HL-60/S4 treated with phorbol 12-myristate 13-acetate at 8.2 ng/mL for 4 days and 3 days (cell line): ENCODE data around the gene TMED6.
"Not testable (repeated sequence)": the region's sequence is repeated elsewhere in the genome, so short reads cannot be mapped to it uniquely, and the experiment has no call there.

Experiments
- in situ Hi-C: fragments of 300-500 bp; cut with MboI; formaldehyde crosslinking; loops from 2 replicates; pipeline ENCODE4 v1.15.0; 2022; ENCODE audit warnings: low sequenced_read_pairs

The TMED6 gene

GRCh38 chr16:69363281-69363717 is 11.7 kb upstream of the TMED6 start:
- in situ Hi-C loops: no loop called here

- in situ Hi-C loops: not testable (repeated sequence)
Observed at GRCh38 chr16:69360070-69360469, 8.5 kb upstream of the TMED6 start.

GRCh38 chr16:69350536-69351133 is 951 bp downstream of the TMED6 start:
- in situ Hi-C loops: no loop called here

GRCh38 chr16:69349536-69349935 is 2.0 kb downstream of the TMED6 start:
- in situ Hi-C loops: no loop called here

GRCh38 chr16:69348222-69348621 is 3.4 kb downstream of the TMED6 start:
- in situ Hi-C loops: no loop called here

- in situ Hi-C loops: no loop called here
Observed at GRCh38 chr16:69346683-69347082, 4.9 kb downstream of the TMED6 start.

- in situ Hi-C loops: no loop called here
Observed at GRCh38 chr16:69345923-69346322, 5.7 kb downstream of the TMED6 start.

GRCh38 chr16:69344171-69344570 is 7.4 kb downstream of the TMED6 start:
- in situ Hi-C loops: no loop called here

GRCh38 chr16:69340095-69340644 is 11.4 kb downstream of the TMED6 start:
- in situ Hi-C loops: no loop called here

- in situ Hi-C loops: no loop called here
Observed at GRCh38 chr16:69339289-69340094, 12.1 kb downstream of the TMED6 start, which contains the start of the genes COG8 and NIP7. Gene COG8 (minus strand): TSS chr16:69339564. CDS start chr16:69339552, 12 bp downstream. Gene NIP7 (plus strand): TSS chr16:69339772. CDS start chr16:69339830, 58 bp downstream.

GRCh38 chr16:69338557-69339288 is 12.9 kb downstream of the TMED6 start:
- in situ Hi-C loops: no loop called here

- in situ Hi-C loops: no loop called here
Observed at GRCh38 chr16:69334696-69335095, 16.9 kb downstream of the TMED6 start.

- in situ Hi-C loops: no loop called here
Observed at GRCh38 chr16:69330286-69331109, 21.1 kb downstream of the TMED6 start, which contains the start of gene PDF. Gene PDF (minus strand): TSS chr16:69330588. CDS start chr16:69330570, 18 bp downstream.

GRCh38 chr16:69329369-69330285 is 22.0 kb downstream of the TMED6 start:
- in situ Hi-C loops: no loop called here

GRCh38 chr16:69328854-69329316 is 22.7 kb downstream of the TMED6 start:
- in situ Hi-C loops: no loop called here

- in situ Hi-C loops: no loop called here
Observed at GRCh38 chr16:69327585-69328310, 23.8 kb downstream of the TMED6 start.

GRCh38 chr16:69326172-69326873 is 25.3 kb downstream of the TMED6 start:
- in situ Hi-C loops: no loop called here

GRCh38 chr16:69325784-69326171 is 25.8 kb downstream of the TMED6 start:
- in situ Hi-C loops: no loop called here
